HCT116 (cell line): Measurements from ENCODE around the gene GOLGA3. TPM values are rescaled to one million over a fixed set of nuclear protein-coding genes. Genes with fewer than 3 reads are reported as not detected.

Source experiments
- ATAC-seq: fragments of 200-7000 bp; cut with Tn5 transposase; 2 replicates; pipeline ENCODE4 v1.9.1; 2020; ENCODE audit warnings: mild to moderate bottlenecking, moderate library complexity
- BruUV-seq: library from RNA; stranded (reverse); fragments of 400-500 nt; replicated peaks from 2 replicates; lab custom pipeline; 2021; lab: Mats Ljungman, UMichigan
- CTCF ChIA-PET: fragments of 300-600 bp; sonication (Branson Sonifier 250); formaldehyde crosslinking; loops from one replicate; lab custom pipeline; 2021; ENCODE audit warnings: antibody characterized with exemption; lab: Charles Lee
- POLR2A ChIA-PET: fragments of 300-600, 350-600 bp; sonication (Branson Sonifier 250); formaldehyde crosslinking; loops from one replicate; lab custom pipeline; 2021; ENCODE audit warnings: antibody characterized with exemption; lab: Charles Lee
- RAD21 ChIA-PET, 2 experiments: fragments of 300-600 bp; sonication (Branson Sonifier 250); formaldehyde crosslinking; loops; one replicate each; lab custom pipeline; 2023; ENCODE audit warnings: low total read pairs in 2 of 2; ENCODE audit not compliant: uncharacterized antibody in 2 of 2, unreplicated experiment in 2 of 2, low non-redundant PET in 1 of 2; lab: Charles Lee
- DNase-seq: peaks from one replicate; pipeline ENCODE4 v3.0.0-alpha.2; 2010; ENCODE audit warnings: low read depth, low spot score
- H2AFZ ChIP-seq: fragments of 200-600 bp; shearing (Covaris generic), sonication (generic); 2 replicates; pipeline ENCODE4 v1.6.1; 2017; ENCODE audit warnings: low read depth, mixed run types, mixed read lengths, antibody characterized with exemption, low read length; ENCODE audit not compliant: poor library complexity, severe bottlenecking
- H3K27ac ChIP-seq: 2 replicates; pipeline ENCODE4 v1.5.1; 2012; ENCODE audit warnings: low read depth, low read length
- H3K27me3 ChIP-seq: fragments of 200-600 bp; sonication (generic); 2 replicates; pipeline ENCODE4 v1.6.1; 2016; ENCODE audit warnings: mixed run types, low read length, mixed read lengths; ENCODE audit not compliant: insufficient read depth
- H3K36me3 ChIP-seq, 2 experiments: fragments of 200-500 bp in 1 of 2; fragments of 200-600 bp in 1 of 2; sonication (Bioruptor generic) in 1 of 2; sonication (generic) in 1 of 2; 2 replicates each; pipeline versions ENCODE4 v1.5.1 to v1.6.1; 2014 to 2016; ENCODE audit warnings: low read length in 2 of 2, inconsistent platforms in 1 of 2, mixed read lengths in 1 of 2, mixed run types in 1 of 2; ENCODE audit not compliant: insufficient read depth in 2 of 2, control insufficient read depth in 1 of 2
- H3K4me1 ChIP-seq, 2 experiments: fragments of 200-600 bp in 1 of 2; sonication (generic) in 1 of 2; 2 replicates each; pipeline versions ENCODE4 v1.5.1 to v1.6.1; 2012 to 2017; ENCODE audit warnings: low read length in 2 of 2, inconsistent platforms in 1 of 2, mild to moderate bottlenecking in 1 of 2, mixed read lengths in 1 of 2, mixed run types in 1 of 2, moderate library complexity in 1 of 2; ENCODE audit not compliant: insufficient read depth in 2 of 2, control insufficient read depth in 1 of 2
- H3K4me2 ChIP-seq: fragments of 200-600 bp; sonication (generic); 2 replicates; pipeline ENCODE4 v1.6.1; 2017; ENCODE audit warnings: mixed run types, low read length, mixed read lengths
- H3K4me3 ChIP-seq, 2 experiments: fragments of 200-600 bp in 1 of 2; sonication (generic) in 1 of 2; replicated peaks in 1 of 2; 2 replicates each; pipeline ENCODE4 v1.5.1; 2011 to 2016; ENCODE audit warnings: low read length in 2 of 2, control low read depth in 1 of 2, low read depth in 1 of 2, mild to moderate bottlenecking in 1 of 2, mixed read lengths in 1 of 2, mixed run types in 1 of 2
- H3K79me2 ChIP-seq: fragments of 200-600 bp; sonication (generic); 2 replicates; pipeline ENCODE4 v1.6.1; 2017; ENCODE audit warnings: mild to moderate bottlenecking, mixed run types, low read length, moderate library complexity, mixed read lengths; ENCODE audit not compliant: insufficient read depth
- H3K9ac ChIP-seq: fragments of 200-600 bp; sonication (generic); 2 replicates; pipeline ENCODE4 v1.6.1; 2016; ENCODE audit warnings: low read length, mixed read lengths
- H3K9me2 ChIP-seq: fragments of 200-600 bp; sonication (generic), shearing (Covaris generic); 2 replicates; pipeline ENCODE4 v1.6.1; 2017; ENCODE audit warnings: mixed run types, mild to moderate bottlenecking, moderate library complexity; ENCODE audit not compliant: insufficient read depth
- H3K9me3 ChIP-seq, 2 experiments: fragments of 200-500 bp in 1 of 2; fragments of 200-600 bp in 1 of 2; sonication (Bioruptor generic) in 1 of 2; sonication (generic) in 1 of 2; 2 replicates each; pipeline ENCODE4 v1.6.1; 2014 to 2017; ENCODE audit warnings: low read length in 2 of 2, mixed read lengths in 2 of 2, inconsistent platforms in 1 of 2, low read depth in 1 of 2, mild to moderate bottlenecking in 1 of 2, mixed run types in 1 of 2, moderate library complexity in 1 of 2; ENCODE audit not compliant: control insufficient read depth in 1 of 2, insufficient read depth in 1 of 2
- H4K20me1 ChIP-seq: fragments of 200-600 bp; sonication (generic), shearing (Covaris generic); 2 replicates; pipeline ENCODE4 v1.6.1; 2017; ENCODE audit warnings: mixed run types, mild to moderate bottlenecking, moderate library complexity; ENCODE audit not compliant: insufficient read depth
- ATF3 ChIP-seq: IDR thresholded peaks from 2 replicates; pipeline ENCODE4 v1.6.1; 2012
- EGR1 ChIP-seq: IDR thresholded peaks from 2 replicates; pipeline ENCODE4 v1.6.1; 2012; ENCODE audit warnings: low read depth
- JUND ChIP-seq: IDR thresholded peaks from 2 replicates; pipeline ENCODE4 v1.6.1; 2012
- POLR2A ChIP-seq: IDR thresholded peaks from 2 replicates; pipeline ENCODE4 v1.7.0; 2011; ENCODE audit warnings: borderline replicate concordance; ENCODE audit not compliant: insufficient read depth, insufficient read length; ENCODE audit errors: extremely low read depth
- POLR2AphosphoS5 ChIP-seq: IDR thresholded peaks from 2 replicates; pipeline ENCODE4 v1.6.1; 2011; ENCODE audit warnings: mild to moderate bottlenecking, low read depth, low read length, moderate library complexity
- RAD21 ChIP-seq: IDR thresholded peaks from 2 replicates; pipeline ENCODE4 v1.6.1; 2012; ENCODE audit warnings: low read depth, mild to moderate bottlenecking
- REST ChIP-seq: IDR thresholded peaks from 2 replicates; pipeline ENCODE4 v1.6.1; 2012; ENCODE audit warnings: low read depth
- SIN3A ChIP-seq: IDR thresholded peaks from 2 replicates; pipeline ENCODE4 v1.6.1; 2012; ENCODE audit warnings: low read depth
- TCF7L2 ChIP-seq: IDR thresholded peaks from 2 replicates; pipeline ENCODE4 v1.7.0; 2011; ENCODE audit warnings: borderline replicate concordance, inconsistent platforms; ENCODE audit not compliant: insufficient read depth, insufficient read length; ENCODE audit errors: extremely low read depth
- ZFX ChIP-seq: fragments of 450-650 bp; IDR thresholded peaks from 2 replicates; pipeline ENCODE4 v1.6.1; 2017
- intact Hi-C: fragments of 100-400 bp; cut with micrococcal nuclease; formaldehyde crosslinking; loops from 2 replicates; pipeline ENCODE4 v1.10.0; 2022
- total RNA-seq: library from RNA; stranded (reverse); gene quantifications from one replicate; pipeline ENCODE4 v1.2.1, GENCODE V29; 2021; ENCODE audit not compliant: unreplicated experiment

The GOLGA3 gene
- total RNA-seq, 1 experiment from 2014 or later: 35.1 TPM

GRCh38 chr12:132807295-132808092 lies 21.2 kb downstream of the GOLGA3 start:
- intact Hi-C loops: no loop called here
- no peaks in the 10 kb centered on the region for H3K9me2 ChIP-seq
- peaks cover 32 to 37% of the 10 kb centered on the region in 2 experiments; a peak in 3 of 4 replicates for H3K36me3 ChIP-seq
- ChIA-PET CTCF (no interaction called here), RAD21 (no interaction called here), POLR2A (no interaction called here)
- DNase-seq (no peak), ATAC-seq (no peak; the same call in 1 of the 2 replicates)
- H2AFZ ChIP-seq: no peak overlapping the region
- no peak overlapping the region for H3K4me3 ChIP-seq
- H3K9ac ChIP-seq: no peak overlapping the region
- H3K27ac ChIP-seq: no peak overlapping the region
- H3K27me3 ChIP-seq: no peaks in the 10 kb centered on the region
- peaks cover 11% of the 10 kb centered on the region for H3K79me2 ChIP-seq
- H3K4me2 ChIP-seq: no peak overlapping the region
- H4K20me1 ChIP-seq: no peaks in the 10 kb centered on the region
- H3K4me1 ChIP-seq: no peaks in the 10 kb centered on the region
- no peaks in the 10 kb centered on the region for H3K9me3 ChIP-seq
- BruUV-seq: no TSS peak
- TF ChIP-seq POLR2A: no peak
- TF ChIP-seq RAD21: no peak
- no peak for TF ChIP-seq SIN3A
- no peak for TF ChIP-seq ZFX
- TF ChIP-seq ATF3: no peak
- no peak for TF ChIP-seq POLR2AphosphoS5
- no peak for TF ChIP-seq TCF7L2
- TF ChIP-seq JUND: no peak
- no peak for TF ChIP-seq EGR1
- no peak for TF ChIP-seq REST
